B cell (primary cell): ENCODE measurements around the gene ATP1B2. TPM values are rescaled to one million over a fixed set of nuclear protein-coding genes. Genes with fewer than 3 reads are reported as not detected.

Experiments
- ATAC-seq: fragments of 200-7000 bp; cut with Tn5 transposase; one replicate; pipeline ENCODE4 v1.10.0; 2021; ENCODE audit warnings: low read depth, mild to moderate bottlenecking, moderate number of reproducible peaks, moderate library complexity
- CTCF ChIA-PET: fragments of 350-600 bp; sonication (Branson Sonifier 250); formaldehyde crosslinking; loops from one replicate; lab custom pipeline; 2021; ENCODE audit warnings: antibody characterized with exemption, inconsistent platforms; lab: Charles Lee
- POLR2A ChIA-PET: fragments of 350-600 bp; sonication (Branson Sonifier 250); formaldehyde crosslinking; loops from one replicate; lab custom pipeline; 2021; ENCODE audit warnings: antibody characterized with exemption; lab: Charles Lee
- DNase-seq: peaks from one replicate; pipeline ENCODE4 v3.0.0; 2013
- H2AFZ ChIP-seq: 2 replicates; pipeline ENCODE4 v1.6.1; 2012; ENCODE audit warnings: mild to moderate bottlenecking, low read depth, low read length; ENCODE audit not compliant: insufficient read depth, poor library complexity, severe bottlenecking
- H3K27ac ChIP-seq, 2 donors: 1 replicate in 1 of 2; 2 replicates in 1 of 2; pipeline ENCODE4 v1.5.1; 2012 to 2013; ENCODE audit warnings: low read length in 2 of 2, mild to moderate bottlenecking in 2 of 2, moderate library complexity in 1 of 2
- H3K27me3 ChIP-seq, 4 experiments: fragments of 200-600 bp in 1 of 4; sonication (generic) in 1 of 4; replicated peaks in 1 of 4; 1 replicate in 2 of 4; 2 replicates in 2 of 4; pipeline versions ENCODE4 v1.6.1 to v1.7.0; 2013 to 2016; ENCODE audit warnings: low read length in 3 of 4, mild to moderate bottlenecking in 2 of 4, mixed read lengths in 1 of 4, moderate library complexity in 1 of 4; ENCODE audit not compliant: insufficient read depth in 4 of 4, control insufficient read depth in 3 of 4; ENCODE audit errors: control extremely low read depth in 1 of 4
- H3K36me3 ChIP-seq, 2 experiments: replicated peaks in 1 of 2; 1 replicate in 1 of 2; 2 replicates in 1 of 2; pipeline versions ENCODE4 v1.6.1 to v1.7.1; 2013; ENCODE audit warnings: low read length in 1 of 2; ENCODE audit not compliant: insufficient read depth in 2 of 2, control insufficient read depth in 1 of 2; ENCODE audit errors: control extremely low read depth in 1 of 2, extremely low read depth in 1 of 2
- H3K4me1 ChIP-seq, 2 donors: fragments of 200-600 bp in 1 of 2; sonication (generic) in 1 of 2; 1 replicate in 1 of 2; 2 replicates in 1 of 2; pipeline versions ENCODE4 v1.5.1 to v1.6.1; 2013 to 2017; ENCODE audit warnings: low read length in 2 of 2; ENCODE audit not compliant: control insufficient read depth in 2 of 2, insufficient read depth in 2 of 2
- H3K4me2 ChIP-seq: replicated peaks from 2 replicates; pipeline ENCODE3; 2012; ENCODE audit warnings: mild to moderate bottlenecking, low read depth, low read length; ENCODE audit not compliant: poor library complexity, severe bottlenecking
- H3K4me3 ChIP-seq, 5 experiments: fragments of 200-600 bp in 1 of 5; sonication (generic) in 1 of 5; 1 replicate in 3 of 5; 2 replicates in 2 of 5; pipeline versions ENCODE4 v1.5.1 to v1.7.0; 2011 to 2016; ENCODE audit warnings: low read length in 4 of 5, mild to moderate bottlenecking in 4 of 5, low read depth in 2 of 5, control low read depth in 1 of 5, moderate library complexity in 1 of 5; ENCODE audit not compliant: insufficient read depth in 1 of 5; ENCODE audit errors: control extremely low read depth in 1 of 5, extremely low read depth in 1 of 5
- H3K79me2 ChIP-seq: fragments of 200-600 bp; sonication (generic); one replicate; pipeline ENCODE4 v1.6.0; 2016; ENCODE audit warnings: low read length; ENCODE audit not compliant: control insufficient read depth, insufficient read depth
- H3K9ac ChIP-seq: fragments of 200-600 bp; sonication (generic); 2 replicates; pipeline ENCODE4 v1.6.1; 2017; ENCODE audit warnings: mild to moderate bottlenecking, low read length, moderate library complexity
- H3K9me3 ChIP-seq, 3 donors: one replicate each; pipeline versions ENCODE4 v1.6.1 to v1.7.1; 2013; ENCODE audit warnings: low read length in 2 of 3; ENCODE audit not compliant: control insufficient read depth in 2 of 3, insufficient read depth in 1 of 3; ENCODE audit errors: control extremely low read depth in 1 of 3
- H4K20me1 ChIP-seq: 2 replicates; pipeline ENCODE4 v1.6.0; 2012; ENCODE audit warnings: mild to moderate bottlenecking, low read length; ENCODE audit not compliant: insufficient read depth, control insufficient read depth, poor library complexity, severe bottlenecking
- H3K27ac Mint-ChIP-seq: one replicate; pipeline ENCODE4 v1.8.0; 2021; ENCODE audit warnings: mixed read lengths
- H3K27me3 Mint-ChIP-seq: one replicate; pipeline ENCODE4 v1.8.0; 2021; ENCODE audit warnings: mixed read lengths
- H3K4me1 Mint-ChIP-seq: one replicate; pipeline ENCODE4 v1.8.0; 2021; ENCODE audit warnings: mixed read lengths
- H3K4me3 Mint-ChIP-seq: one replicate; pipeline ENCODE4 v1.8.0; 2021; ENCODE audit warnings: mixed read lengths
- H3K9me3 Mint-ChIP-seq: one replicate; pipeline ENCODE4 v1.8.0; 2022; ENCODE audit warnings: mixed read lengths; ENCODE audit not compliant: insufficient read depth
- EZH2 ChIP-seq: IDR thresholded peaks from 2 replicates; pipeline ENCODE4 v1.6.1; 2012; ENCODE audit warnings: borderline replicate concordance, low read depth, mild to moderate bottlenecking, moderate library complexity, low read length; ENCODE audit not compliant: insufficient read depth, poor library complexity, severe bottlenecking
- WGBS: methylation state at CpG from one replicate; pipeline ENCODE4 v1.1.5; 2013; ENCODE audit warnings: missing lambda C conversion rate; ENCODE audit not compliant: insufficient coverage; 5-methylcytosine and 5-hydroxymethylcytosine counted together
- intact Hi-C: fragments of 100-400 bp; cut with micrococcal nuclease; formaldehyde crosslinking; loops from one replicate; pipeline ENCODE4 v1.10.0; 2022
- polyA minus RNA-seq: library from RNA; depleted of rRNA, polyadenylated mRNA; stranded (reverse); fragments of >200 nt; gene quantifications from 2 replicates; pipeline ENCODE4 v1.2.3, GENCODE V29; 2012
- polyA plus RNA-seq: library from polyadenylated mRNA; depleted of rRNA; stranded (reverse); fragments of >200 nt; gene quantifications from 2 replicates; pipeline ENCODE4 v1.2.3, GENCODE V29; 2012
- total RNA-seq, 2 donors: library from RNA; stranded (reverse); fragments of 120-200 nt in 1 of 2; gene quantifications; 1 replicate in 1 of 2; 2 replicates in 1 of 2; pipeline versions ENCODE4 v1.2.3 to v1.2.4, GENCODE V29; 2013 to 2022
- TF ChIP-seq, protein P1 (sequence below): fragments of 200-600 bp; IDR thresholded peaks from one replicate; pipeline ENCODE4 v1.8.0; 2022; ENCODE audit warnings: antibody characterized with exemption, mild to moderate bottlenecking

Gene ATP1B2, protein sequence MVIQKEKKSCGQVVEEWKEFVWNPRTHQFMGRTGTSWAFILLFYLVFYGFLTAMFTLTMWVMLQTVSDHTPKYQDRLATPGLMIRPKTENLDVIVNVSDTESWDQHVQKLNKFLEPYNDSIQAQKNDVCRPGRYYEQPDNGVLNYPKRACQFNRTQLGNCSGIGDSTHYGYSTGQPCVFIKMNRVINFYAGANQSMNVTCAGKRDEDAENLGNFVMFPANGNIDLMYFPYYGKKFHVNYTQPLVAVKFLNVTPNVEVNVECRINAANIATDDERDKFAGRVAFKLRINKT
- total RNA-seq (0.27 and 0.39 TPM in 2 replicates), polyA plus RNA-seq (0.12 TPM in 1 of 2 replicates, not detected in the other), polyA minus RNA-seq (0.26 and 0.43 TPM in 2 replicates)
- 0.14 TPM for total RNA-seq (2013)

DNA sequence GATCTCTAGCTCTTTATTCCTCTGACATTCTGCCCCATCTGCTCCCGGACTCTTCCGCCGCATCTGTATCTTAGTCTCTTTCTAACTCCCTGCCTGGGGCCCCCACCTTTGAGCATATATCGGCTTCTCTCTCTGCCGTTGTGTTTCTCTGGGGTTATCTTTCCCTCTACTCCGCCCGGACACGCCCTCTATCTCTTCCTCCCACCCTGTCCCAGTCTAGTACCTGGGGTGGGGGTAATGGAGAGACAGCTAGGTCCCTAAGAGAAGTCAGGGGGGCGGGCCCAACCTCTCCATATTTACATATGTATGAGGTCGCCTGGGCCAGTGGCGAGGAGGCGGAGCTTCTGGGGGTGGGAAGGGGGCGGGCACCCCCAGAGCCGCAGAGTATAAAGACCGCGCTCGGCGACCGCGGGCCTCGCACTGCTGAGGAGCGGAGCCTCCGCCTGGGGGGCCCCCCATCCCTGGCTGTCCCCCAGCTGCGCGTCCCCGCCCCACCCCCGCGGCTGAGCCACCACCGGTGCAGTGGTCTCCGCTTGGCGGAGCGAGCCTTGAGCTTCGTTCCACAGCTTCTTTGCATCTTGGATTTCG lies at the start of gene ATP1B2:
Gene ATP1B2, plus strand, starts transcription at position 418 of the 588 bp plus-strand sequence. CDS start 593 bp downstream, outside the sequence.
- no peak within 1 kb of the TSS for H3K27ac ChIP-seq
- H3K9me3 Mint-ChIP-seq, result no peaks in the 10 kb centered on the region
- peak within 1 kb of the TSS; percentile 26 to 74 (median 47) for H3K4me3 ChIP-seq
- peak; percentile 87 for DNase-seq
- TF ChIP-seq EZH2, result no peak
- TF ChIP-seq, protein P1, sequence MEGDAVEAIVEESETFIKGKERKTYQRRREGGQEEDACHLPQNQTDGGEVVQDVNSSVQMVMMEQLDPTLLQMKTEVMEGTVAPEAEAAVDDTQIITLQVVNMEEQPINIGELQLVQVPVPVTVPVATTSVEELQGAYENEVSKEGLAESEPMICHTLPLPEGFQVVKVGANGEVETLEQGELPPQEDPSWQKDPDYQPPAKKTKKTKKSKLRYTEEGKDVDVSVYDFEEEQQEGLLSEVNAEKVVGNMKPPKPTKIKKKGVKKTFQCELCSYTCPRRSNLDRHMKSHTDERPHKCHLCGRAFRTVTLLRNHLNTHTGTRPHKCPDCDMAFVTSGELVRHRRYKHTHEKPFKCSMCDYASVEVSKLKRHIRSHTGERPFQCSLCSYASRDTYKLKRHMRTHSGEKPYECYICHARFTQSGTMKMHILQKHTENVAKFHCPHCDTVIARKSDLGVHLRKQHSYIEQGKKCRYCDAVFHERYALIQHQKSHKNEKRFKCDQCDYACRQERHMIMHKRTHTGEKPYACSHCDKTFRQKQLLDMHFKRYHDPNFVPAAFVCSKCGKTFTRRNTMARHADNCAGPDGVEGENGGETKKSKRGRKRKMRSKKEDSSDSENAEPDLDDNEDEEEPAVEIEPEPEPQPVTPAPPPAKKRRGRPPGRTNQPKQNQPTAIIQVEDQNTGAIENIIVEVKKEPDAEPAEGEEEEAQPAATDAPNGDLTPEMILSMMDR, result no peak
- H2AFZ ChIP-seq, result peak within 1 kb of the TSS; percentile 77
- H4K20me1 ChIP-seq, result no peaks in the 10 kb centered on the region
- ChIA-PET CTCF (interaction anchor here (1.0 to 1.7 kb wide), 3 partner anchors 18 to 37 kb away, joined by 6 to 9 read pairs (median 7); partner anchors contain the start of genes FXR2 and TP53), POLR2A (interaction anchor here (0.5 to 2.2 kb wide), 6 partner anchors 16 to 91 kb away, joined by 3 to 10 read pairs (median 6); partner anchors contain the start of genes SAT2, TP53 and WRAP53)
- H3K4me1 Mint-ChIP-seq, result peaks cover 19% of the 10 kb centered on the region
- peak within 1 kb of the TSS; percentile 20 for H3K27ac Mint-ChIP-seq
- intact Hi-C loops, result loop anchor here (1.0 to 2.0 kb wide), 3 partner anchors 23 to 36 kb away; partner anchors contain the start of genes SAT2 and TP53
- H3K9me3 ChIP-seq, result peaks cover 0 to 6% (median 0%) of the 10 kb centered on the region in 3 donors
- peak within 1 kb of the TSS; percentile 97 for H3K4me2 ChIP-seq
- H3K79me2 ChIP-seq, result no peaks in the 10 kb centered on the region
- H3K4me1 ChIP-seq, result peaks cover 20 to 24% of the 10 kb centered on the region in 2 donors
- ATAC-seq, result peak; percentile 85
- H3K27me3 Mint-ChIP-seq, result peaks cover 49% of the 10 kb centered on the region
- peak within 1 kb of the TSS; percentile 91 for H3K4me3 Mint-ChIP-seq
- no peaks in the 10 kb centered on the region for H3K36me3 ChIP-seq
- H3K27me3 ChIP-seq, result peaks cover 0 to 53% (median 29%) of the 10 kb centered on the region in 4 experiments
- WGBS, result 0% methylated on average over 23 of the region's 34 CpGs
- peak within 1 kb of the TSS; percentile 67 for H3K9ac ChIP-seq
